Measurements from ENCODE around the gene DNAH1.

The DNAH1 gene

GRCh38 chr3:52315006-52315405 is 1.1 kb upstream of the DNAH1 start:
- no peak for DNase-seq (ENCODE audit: extremely low read depth, low read depth)
- TF ChIP-seq CTCF (IDR thresholded peaks at IDR 0.05; ENCODE audit: low read depth, low read length): no peak

GRCh38 chr3:52317208-52318000 is 1.3 kb downstream of the DNAH1 start:
- no peak for DNase-seq (ENCODE audit: extremely low read depth, low read depth)

GRCh38 chr3:52318186-52318816 is 2.2 kb downstream of the DNAH1 start:
- TF ChIP-seq CTCF (IDR thresholded peaks at IDR 0.05; ENCODE audit: low read depth, low read length): no peak
- DNase-seq (ENCODE audit: extremely low read depth, low read depth): no peak

More at GRCh38 chr3:52317208-52318000, 1.3 kb downstream of the DNAH1 start:
- no peak for TF ChIP-seq CTCF (IDR thresholded peaks at IDR 0.05; ENCODE audit: low read depth, low read length)

GRCh38 chr3:52319921-52320595 is 3.9 kb downstream of the DNAH1 start:
- DNase-seq (ENCODE audit: extremely low read depth, low read depth): no peak
- no peak for TF ChIP-seq CTCF (IDR thresholded peaks at IDR 0.05; ENCODE audit: low read depth, low read length)

GRCh38 chr3:52321481-52321880 is 5.4 kb downstream of the DNAH1 start:
- DNase-seq (ENCODE audit: extremely low read depth, low read depth): no peak
- TF ChIP-seq CTCF (IDR thresholded peaks at IDR 0.05; ENCODE audit: low read depth, low read length): no peak

- no peak for TF ChIP-seq CTCF (IDR thresholded peaks at IDR 0.05; ENCODE audit: low read depth, low read length)
Measured at GRCh38 chr3:52322466-52322865, 6.3 kb downstream of the DNAH1 start.

More at GRCh38 chr3:52322466-52322865, 6.3 kb downstream of the DNAH1 start:
- no peak for DNase-seq (ENCODE audit: extremely low read depth, low read depth)

All from AG09319 (cell line).